ENCODE results near the gene TSC22D2. TPM values are rescaled to one million over a fixed set of nuclear protein-coding genes. Genes with fewer than 3 reads are reported as not detected.

Gene TSC22D2
- total RNA-seq, 3 donors from 2014 or later (not counting 1 experiment from before 2014, with no cell fraction given): 50.1 to 66.3 (median 63.0) TPM

Other genes with a start within 250 kb of the TSC22D2 start
- gene SERP1, start 138.2 kb downstream of the TSC22D2 start, total RNA-seq: 100 to 1,000 TPM in 1 of 3 donors, 10 to 100 TPM in 2; 91.1 to 106 (median 94.9) TPM
- 100 to 1,000 TPM; 102 to 124 (median 108) TPM for gene EIF2A, start 138.5 kb downstream of the TSC22D2 start, total RNA-seq
- 100 to 1,000 TPM; 121 to 142 (median 133) TPM for gene SELENOT, start 195.0 kb downstream of the TSC22D2 start, total RNA-seq

Measured in natural killer cell (primary cell).